HepG2 (cell line): ENCODE data around the gene DHX32. TPM values are rescaled to one million over a fixed set of nuclear protein-coding genes. Genes with fewer than 3 reads are reported as not detected.

Source experiments
- ARID4A ChIP-seq: sonication (generic); formaldehyde crosslinking; IDR thresholded peaks from 2 replicates; pipeline ENCODE4 v1.5.0; 2020; ENCODE audit warnings: mild to moderate bottlenecking, missing genetic modification reagents, borderline replicate concordance
- BCL6 ChIP-seq: IDR thresholded peaks from 2 replicates; pipeline ENCODE4 v1.6.1; 2016; ENCODE audit warnings: missing genetic modification reagents, missing compliant biosample characterization
- GPN1 ChIP-seq: sonication (generic); formaldehyde crosslinking; IDR thresholded peaks from 2 replicates; pipeline ENCODE4 v1.5.1; 2020; ENCODE audit warnings: missing genetic modification reagents, borderline replicate concordance
- IRX3 ChIP-seq: sonication (generic); formaldehyde crosslinking; IDR thresholded peaks from 2 replicates; pipeline ENCODE4 v1.8.1; 2023; ENCODE audit warnings: mild to moderate bottlenecking, low read depth, missing genetic modification reagents, borderline replicate concordance
- KDM4B ChIP-seq: sonication (generic); formaldehyde crosslinking; IDR thresholded peaks from 2 replicates; pipeline ENCODE4 v1.4.0; 2020; ENCODE audit warnings: missing genetic modification reagents
- NCOA2 ChIP-seq: sonication (generic); formaldehyde crosslinking; IDR thresholded peaks from 2 replicates; pipeline ENCODE4 v1.8.0; 2022; ENCODE audit warnings: inconsistent platforms
- PHB2 ChIP-seq: fragments of 450-650 bp; IDR thresholded peaks from 2 replicates; pipeline ENCODE4 v1.6.1; 2018; ENCODE audit not compliant: partially characterized antibody
- PHF8 ChIP-seq: sonication (generic); formaldehyde crosslinking; IDR thresholded peaks from 2 replicates; pipeline ENCODE4 v1.5.0; 2020; ENCODE audit warnings: missing genetic modification reagents
- RFX3 ChIP-seq: IDR thresholded peaks from 2 replicates; pipeline ENCODE4 v1.6.1; 2016; ENCODE audit warnings: missing biosample characterization, missing genetic modification reagents
- SSRP1 ChIP-seq: IDR thresholded peaks from 2 replicates; pipeline ENCODE4 v1.6.1; 2016; ENCODE audit warnings: control low read depth
- WIZ ChIP-seq: sonication (generic); formaldehyde crosslinking; IDR thresholded peaks from 2 replicates; pipeline ENCODE4 v1.5.1; 2020; ENCODE audit warnings: mild to moderate bottlenecking, missing genetic modification reagents
- ZBTB37 ChIP-seq: sonication (generic); formaldehyde crosslinking; IDR thresholded peaks from 2 replicates; pipeline ENCODE4 v1.4.0; 2020; ENCODE audit warnings: mild to moderate bottlenecking, missing genetic modification reagents
- ZBTB7B ChIP-seq: sonication (generic); formaldehyde crosslinking; IDR thresholded peaks from 2 replicates; pipeline ENCODE4 v1.4.0; 2020; ENCODE audit warnings: missing genetic modification reagents
- ZNF230 ChIP-seq: sonication (generic); formaldehyde crosslinking; IDR thresholded peaks from 2 replicates; pipeline ENCODE4 v1.4.0; 2020; ENCODE audit warnings: mild to moderate bottlenecking, missing genetic modification reagents
- ZNF570 ChIP-seq: sonication (generic); formaldehyde crosslinking; IDR thresholded peaks from 2 replicates; pipeline ENCODE4 v1.4.0; 2020; ENCODE audit warnings: mild to moderate bottlenecking, missing genetic modification reagents, borderline replicate concordance
- ZNF609 ChIP-seq: sonication (generic); formaldehyde crosslinking; IDR thresholded peaks from 2 replicates; pipeline ENCODE4 v1.4.0; 2020; ENCODE audit warnings: mild to moderate bottlenecking, missing genetic modification reagents, borderline replicate concordance
- ZNF703 ChIP-seq: sonication (generic); formaldehyde crosslinking; IDR thresholded peaks from 2 replicates; pipeline ENCODE4 v1.5.1; 2020; ENCODE audit warnings: missing genetic modification reagents, mild to moderate bottlenecking, moderate library complexity, borderline replicate concordance
- ZNF740 ChIP-seq: sonication (generic); formaldehyde crosslinking; IDR thresholded peaks from 2 replicates; pipeline ENCODE4 v1.4.0; 2020; ENCODE audit warnings: missing genetic modification reagents
- ZNF850 ChIP-seq: sonication (generic); formaldehyde crosslinking; conservative IDR thresholded peaks from 2 replicates; pipeline ENCODE4 v1.9.0; 2021; ENCODE audit warnings: mild to moderate bottlenecking, missing genetic modification reagents
- polyA plus RNA-seq, 8 experiments: library from polyadenylated mRNA; depleted of rRNA in 3 of 8; stranded (reverse) in 7 of 8; unstranded in 1 of 8; fragments of >200 nt; fragmentation: Illumina TruSeq in 4 of 8; extraction: Trizol in 4 of 8; gene quantifications; 2 replicates each; pipeline versions ENCODE4 v1.2.1 to v1.2.3, GENCODE V29; 2011 to 2016; ENCODE audit warnings: low read depth in 4 of 8, missing spikeins in 1 of 8, mixed read lengths in 1 of 8; ENCODE audit not compliant: insufficient read depth in 1 of 8
- total RNA-seq, 5 experiments: library from RNA; depleted of rRNA; stranded (reverse); fragments of >200 nt; fragmentation: Illumina TruSeq; extraction: Trizol; gene quantifications; 2 replicates each; pipeline ENCODE4 v1.2.3, GENCODE V29; 2016; ENCODE audit warnings: low read depth in 1 of 5

DHX32 gene
- total and polyA plus RNA-seq, 2 of the 13 experiments (the other 11 are each of a cell fraction or from before 2014, with no cell fraction given): 15.5 to 16.5 TPM

- TF ChIP-seq ZNF609 (CRISPR knock-in tag): peak; percentile 97
- TF ChIP-seq ARID4A (CRISPR knock-in tag): peak; percentile 28; the same call in 1 of the 2 replicates
- TF ChIP-seq ZBTB7B: no peak
- TF ChIP-seq IRX3 (CRISPR knock-in tag): no peak
- no peak for TF ChIP-seq ZBTB37 (CRISPR knock-in tag)
- TF ChIP-seq ZNF230 (CRISPR knock-in tag): no peak
- no peak for TF ChIP-seq KDM4B (CRISPR knock-in tag)
- TF ChIP-seq RFX3 (CRISPR knock-in tag): peak; percentile 51
- no peak for TF ChIP-seq SSRP1
- TF ChIP-seq ZNF570 (CRISPR knock-in tag): no peak
- peak; percentile 66; the same call in 1 of the 2 replicates for TF ChIP-seq NCOA2 (CRISPR knock-in tag)
- TF ChIP-seq ZNF740 (CRISPR knock-in tag): no peak
- TF ChIP-seq GPN1 (CRISPR knock-in tag): no peak
- peak; percentile 91 for TF ChIP-seq ZNF703 (CRISPR knock-in tag)
- no peak for TF ChIP-seq ZNF850 (CRISPR knock-in tag)
- no peak for TF ChIP-seq PHF8 (CRISPR knock-in tag)
- peak; percentile 75 for TF ChIP-seq BCL6 (CRISPR knock-in tag)
- TF ChIP-seq PHB2: no peak
- TF ChIP-seq WIZ (CRISPR knock-in tag): no peak
Observed at GRCh38 chr10:125911990-125912389, 30.9 kb upstream of the DHX32 start (continued).
